ENCODE measurements around the gene CLPTM1L.

Gene CLPTM1L

DNA sequence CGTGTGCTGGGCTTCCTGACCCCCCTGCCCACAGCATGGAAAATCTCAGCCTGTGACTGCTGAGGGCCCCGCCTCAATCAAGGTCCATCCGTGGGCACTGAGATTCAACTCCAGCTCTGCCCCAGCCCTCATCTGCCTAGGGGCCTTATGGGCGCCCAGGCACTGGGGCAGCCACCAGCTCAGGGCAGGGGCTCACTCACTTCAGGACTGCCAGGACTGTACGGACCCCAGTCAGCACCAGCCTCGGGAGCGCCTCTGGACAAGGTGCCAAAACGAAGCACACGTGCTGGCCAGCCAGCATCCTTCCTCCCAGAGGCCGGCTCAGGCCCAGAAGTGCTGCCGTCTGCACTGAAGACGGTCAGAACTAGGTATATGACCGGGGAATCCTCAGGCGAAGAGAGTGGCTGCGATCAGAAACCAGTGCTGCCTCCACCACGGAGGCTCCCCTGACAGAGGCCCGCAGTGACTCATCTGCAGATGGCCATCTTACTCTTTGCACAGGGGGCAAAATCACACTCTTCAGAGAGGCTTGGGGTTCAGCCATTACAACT, 19.6 kb downstream of the CLPTM1L start:
- no peak for DNase-seq

DNA sequence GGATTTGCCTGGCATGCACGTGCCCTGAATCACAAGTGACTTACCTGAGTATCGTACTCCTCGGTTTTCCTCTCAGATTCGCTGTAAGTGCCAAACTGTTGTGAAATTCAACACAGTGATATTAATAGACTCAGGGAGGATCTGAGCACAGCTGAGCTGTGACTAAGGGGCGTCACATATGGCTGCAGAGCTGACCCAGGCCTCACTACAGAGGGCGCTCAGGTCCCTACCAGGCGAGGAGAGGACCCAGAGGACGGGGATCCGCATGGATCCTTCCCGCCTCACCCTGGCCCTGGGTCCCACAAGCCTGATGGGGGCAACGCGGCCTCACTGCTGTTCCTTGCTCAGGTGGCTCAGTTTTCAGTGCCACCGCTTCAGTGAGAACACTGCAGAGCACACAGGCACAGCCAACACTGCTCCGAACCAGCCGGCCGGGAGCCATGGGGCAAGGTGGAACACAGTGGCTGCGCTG, 20.1 kb downstream of the CLPTM1L start:
- no peak for DNase-seq

DNA sequence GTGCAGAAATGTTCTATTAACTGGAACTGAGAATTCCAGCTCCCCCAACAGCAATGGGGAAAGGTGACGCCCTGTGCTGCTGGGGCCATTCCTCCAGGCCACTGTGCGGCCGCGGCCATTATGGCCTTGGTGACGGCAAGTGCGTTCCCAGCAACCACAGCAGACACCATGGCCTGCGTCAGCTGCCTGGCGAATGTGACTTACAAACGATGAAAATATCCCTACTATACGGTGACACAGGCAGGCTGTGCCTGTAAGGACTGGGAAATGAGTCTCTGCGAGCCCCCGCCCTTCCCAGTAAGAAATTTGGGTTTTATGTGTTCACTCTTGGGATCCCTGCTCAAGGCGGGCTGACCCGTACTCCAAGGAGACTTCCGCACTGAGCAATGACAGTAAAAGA, 20.6 kb downstream of the CLPTM1L start:
- DNase-seq: no peak

DNA sequence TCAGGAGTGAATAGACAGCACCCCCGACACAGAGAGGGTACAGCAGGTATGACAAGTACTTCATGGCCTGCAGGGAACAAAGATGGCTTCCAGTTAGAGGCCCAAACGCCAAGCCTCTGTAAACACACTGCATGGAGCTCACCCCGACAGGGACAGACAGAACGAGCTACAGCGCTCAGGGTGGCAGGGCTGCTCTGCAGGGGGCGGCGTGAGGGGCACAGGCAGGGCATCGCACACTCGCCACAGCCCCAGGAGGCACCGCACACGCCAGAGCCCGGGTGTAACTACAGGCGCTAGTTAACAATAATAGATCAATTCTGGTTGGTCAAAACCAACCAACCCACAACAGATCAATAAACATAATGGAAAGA, 21.1 kb downstream of the CLPTM1L start:
- DNase-seq: no peak

DNA sequence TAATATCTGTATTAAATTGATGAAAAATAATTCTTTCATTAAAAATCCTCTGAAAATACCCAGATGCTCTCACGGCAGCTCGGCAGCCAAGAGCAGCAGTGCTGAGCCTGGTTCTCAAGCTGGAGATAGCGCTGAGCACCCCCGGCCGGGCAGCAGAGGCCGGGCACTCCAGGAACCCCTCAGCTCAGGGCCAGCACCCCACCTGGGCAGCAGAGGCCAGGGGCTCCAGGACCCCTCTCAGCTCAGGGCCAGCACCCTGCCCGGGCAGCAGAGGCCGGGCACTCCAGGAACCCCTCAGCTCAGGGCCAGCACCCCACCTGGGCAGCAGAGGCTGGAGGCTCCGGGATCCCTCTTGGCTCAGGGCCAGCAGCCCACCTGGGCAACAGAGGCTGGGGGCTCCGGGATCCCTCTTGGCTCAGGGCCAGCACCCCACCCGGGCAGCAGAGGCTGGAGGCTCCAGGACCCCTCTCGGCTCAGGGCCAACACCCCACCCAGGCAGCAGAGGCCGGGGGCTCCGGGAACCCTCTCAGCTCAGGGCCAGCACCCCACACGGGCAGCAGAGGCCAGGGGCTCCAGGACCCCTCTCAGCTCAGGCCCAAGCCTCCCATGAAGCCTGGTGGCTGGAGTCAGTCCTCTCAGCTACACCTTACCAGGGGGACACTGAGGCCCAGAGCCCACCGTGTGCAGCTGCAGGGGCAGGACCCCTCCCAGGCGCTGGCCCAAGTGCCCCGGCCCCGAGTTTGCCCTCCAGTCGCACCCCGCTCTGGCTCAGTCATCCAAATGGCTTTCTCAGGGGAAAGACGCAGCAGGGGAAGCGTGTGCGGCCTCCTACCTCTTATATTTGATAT, 21.7 kb downstream of the CLPTM1L start:
- no peak for DNase-seq

DNA sequence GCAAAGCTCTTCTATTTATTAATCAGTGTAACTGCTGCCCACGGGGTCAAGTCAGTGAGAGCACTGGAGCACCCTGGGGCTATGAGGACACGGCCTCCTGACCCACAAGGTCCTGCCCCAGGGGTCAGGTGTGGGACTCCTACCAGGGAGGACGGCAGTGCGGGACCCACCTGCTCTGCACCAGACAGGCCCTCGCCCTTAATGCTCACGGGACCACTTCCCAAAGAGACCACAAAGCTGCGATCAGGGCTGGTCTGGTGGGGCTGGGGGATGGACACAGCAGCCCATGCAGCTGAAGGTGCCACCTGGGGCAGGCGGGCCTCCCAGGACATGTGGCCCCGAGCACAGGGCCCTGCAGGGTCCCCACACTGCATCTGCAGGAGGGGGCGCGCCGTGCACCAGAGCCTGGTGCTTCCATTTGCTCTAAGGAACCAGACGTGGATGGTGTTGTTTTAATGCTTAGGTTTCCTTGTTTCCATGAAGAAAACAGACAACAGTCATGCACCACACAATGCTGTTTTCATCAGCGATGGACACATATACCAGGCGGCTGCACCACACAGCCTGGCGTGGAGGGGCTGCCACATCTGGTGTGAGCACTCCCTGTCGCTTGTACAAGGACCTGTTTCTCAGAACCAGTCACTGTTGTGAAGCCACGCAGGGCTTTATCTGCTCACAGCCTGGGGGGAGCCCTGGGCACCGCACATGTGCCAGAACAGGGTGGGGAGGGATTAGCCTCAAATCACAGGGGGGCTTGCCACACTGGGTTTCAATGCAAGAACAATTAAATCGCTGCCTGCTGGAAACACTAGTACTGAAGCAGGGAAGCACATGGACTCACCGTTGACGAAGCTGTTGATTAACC, 22.6 kb downstream of the CLPTM1L start:
- no peak for DNase-seq

DNA sequence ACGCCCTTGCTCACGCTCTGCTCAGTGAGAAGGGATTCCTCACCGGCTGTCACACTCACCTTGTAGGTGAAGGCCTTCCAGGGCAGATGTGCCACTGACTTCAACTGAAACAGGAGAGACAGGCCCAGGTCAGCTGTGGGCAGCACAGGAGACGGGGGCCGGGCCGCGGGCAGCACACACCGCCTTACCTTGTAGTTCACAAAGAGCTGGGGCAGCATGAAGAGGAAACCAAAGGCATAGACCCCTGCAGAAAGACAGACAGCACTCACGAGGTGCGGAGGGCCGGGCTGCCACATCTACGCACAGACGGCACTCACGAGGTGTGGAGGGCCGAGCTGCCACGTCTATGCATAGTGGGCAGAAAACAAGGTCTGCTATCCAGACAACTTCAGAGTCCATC, 23.3 kb downstream of the CLPTM1L start:
- DNase-seq: no peak

DNA sequence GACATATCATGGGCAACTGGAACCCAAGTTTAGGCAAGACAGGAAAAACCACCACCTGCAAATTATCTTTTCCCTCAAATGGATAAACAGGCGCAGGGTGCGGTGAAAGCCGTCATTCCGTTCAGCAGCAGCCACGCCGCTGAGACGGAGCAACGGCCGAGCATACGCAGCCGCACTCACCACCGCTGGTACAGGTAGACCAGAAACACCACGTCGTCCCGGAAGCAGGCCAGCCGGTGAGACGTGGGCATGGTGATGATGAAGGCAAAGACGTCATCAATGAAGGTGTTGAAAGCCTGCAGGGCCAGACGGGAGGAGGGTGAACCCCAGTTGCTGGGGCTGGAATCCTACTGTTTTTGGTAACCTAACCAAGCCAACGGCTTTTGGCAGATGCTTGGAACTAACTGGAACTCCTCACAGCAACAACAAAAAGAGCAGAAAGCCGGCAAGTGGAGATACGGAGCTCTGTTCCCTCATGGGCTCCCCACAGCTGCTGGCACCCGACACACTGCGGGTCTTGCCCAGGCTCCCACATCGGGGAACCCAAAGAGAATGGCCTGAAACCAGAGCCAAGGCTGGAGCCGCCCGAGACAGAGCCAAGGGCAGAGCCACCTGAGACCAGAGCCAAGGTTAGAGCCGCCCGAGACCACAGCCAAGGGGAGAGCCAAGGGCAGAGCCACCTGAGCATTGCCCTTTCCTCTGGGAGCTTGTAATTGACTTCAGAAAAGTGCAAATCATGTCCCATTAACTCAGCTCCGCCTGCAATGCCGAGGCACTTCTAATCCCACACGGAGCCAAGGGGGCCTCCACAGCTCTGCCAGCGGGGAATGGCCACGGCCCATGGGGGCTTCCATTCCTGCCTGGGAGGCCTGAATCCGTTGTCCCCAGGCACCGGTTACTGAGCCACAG, 24.2 kb downstream of the CLPTM1L start:
- DNase-seq: no peak

DNA sequence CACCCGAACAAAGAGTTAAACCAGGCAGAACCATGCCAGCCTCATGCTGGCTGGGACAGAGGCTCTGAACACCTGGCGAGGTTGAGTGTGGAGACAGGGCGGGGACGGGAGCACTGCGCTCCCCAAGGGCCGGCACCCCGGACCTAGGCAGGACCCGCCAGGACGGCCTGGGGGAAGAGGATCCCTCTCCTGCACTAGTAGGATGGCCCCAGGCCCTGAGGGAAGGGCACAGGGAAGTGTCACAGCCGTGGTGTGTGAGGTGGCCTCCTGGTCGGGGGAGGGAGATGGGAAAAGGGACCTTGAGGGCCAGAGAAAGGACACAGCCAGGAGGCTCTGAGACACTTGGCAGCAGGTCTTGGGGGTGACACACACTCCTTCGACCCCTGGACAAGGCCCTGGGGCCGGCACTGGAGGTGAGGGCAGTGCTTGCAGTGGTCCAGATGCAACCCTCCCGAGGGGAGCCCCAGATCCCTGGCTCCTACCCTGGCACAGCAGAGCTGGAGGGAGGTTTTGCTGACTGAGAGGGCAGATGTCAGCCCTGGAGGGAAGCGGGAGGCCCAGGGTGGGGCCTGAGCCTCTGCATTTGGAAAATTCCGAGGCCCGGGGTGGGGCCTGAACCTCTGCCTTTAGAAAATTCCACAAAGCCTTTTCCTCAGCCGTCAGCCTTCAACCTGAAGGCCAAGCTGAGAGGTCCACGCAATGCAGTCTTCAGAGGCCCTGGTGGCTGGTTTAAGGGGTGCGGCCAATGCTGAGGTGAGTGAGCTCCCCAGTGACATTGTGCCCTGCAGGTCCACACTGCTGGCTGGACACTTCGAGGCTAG, 25.3 kb downstream of the CLPTM1L start:
- no peak for DNase-seq

DNA sequence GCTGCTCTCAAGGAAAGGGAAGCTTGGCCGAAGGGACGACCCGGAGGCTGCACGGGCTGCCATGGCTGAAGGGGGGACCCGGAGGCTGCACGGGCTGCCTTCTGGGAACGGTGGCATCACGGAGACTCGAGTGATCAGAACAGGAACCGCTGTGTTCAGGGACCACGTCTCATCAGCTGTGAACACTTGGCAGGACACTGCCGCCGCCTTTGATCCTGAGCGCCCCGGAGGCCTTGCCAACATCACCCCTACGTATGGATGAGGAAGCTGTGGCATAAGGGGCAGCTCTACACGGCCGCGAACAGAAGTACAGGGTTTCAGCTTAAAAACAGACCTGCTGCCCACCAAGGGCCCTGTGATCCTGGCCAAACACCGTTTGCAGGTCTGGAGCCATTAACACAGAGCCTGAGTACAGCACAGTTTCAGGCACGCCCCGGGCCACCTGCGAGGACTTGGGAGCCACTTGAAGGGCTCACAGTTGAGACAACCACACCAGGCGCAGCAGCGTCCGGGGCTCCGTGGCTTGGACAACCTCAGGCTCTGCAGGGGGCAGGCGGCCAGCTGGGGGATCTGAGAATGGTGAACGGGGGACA, 26.1 kb downstream of the CLPTM1L start:
- no peak for DNase-seq

DNA sequence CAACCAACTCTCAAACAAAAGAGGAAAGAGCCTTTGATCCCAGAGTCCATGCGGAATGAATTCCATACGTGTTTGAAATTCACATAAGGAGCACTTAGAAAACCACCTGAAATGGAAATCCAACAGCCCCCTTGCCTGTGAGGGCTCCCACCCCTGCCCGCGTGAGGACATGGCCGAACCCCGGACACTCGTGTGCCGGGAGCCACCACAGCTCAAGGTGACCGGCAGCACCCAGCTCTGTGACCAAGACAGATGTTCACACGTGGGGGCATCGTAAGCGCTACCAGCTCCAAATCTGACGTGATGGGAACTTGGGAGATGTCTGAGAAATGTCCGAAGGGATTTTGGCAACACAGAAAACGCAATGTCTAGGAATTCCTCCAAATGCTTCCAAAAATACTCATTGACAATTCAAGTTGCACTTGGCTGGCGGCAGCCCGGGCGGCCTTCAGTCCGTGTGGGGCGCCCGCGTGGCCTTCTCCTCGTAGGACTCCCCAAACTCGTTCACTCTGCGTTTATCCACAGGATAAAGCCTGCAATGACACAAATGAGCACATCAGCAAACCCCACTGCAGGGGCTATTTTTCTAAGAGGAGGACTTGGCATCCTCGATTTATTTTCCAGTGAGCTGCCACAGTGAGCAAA, 26.9 kb downstream of the CLPTM1L start:
- DNase-seq: no peak

DNA sequence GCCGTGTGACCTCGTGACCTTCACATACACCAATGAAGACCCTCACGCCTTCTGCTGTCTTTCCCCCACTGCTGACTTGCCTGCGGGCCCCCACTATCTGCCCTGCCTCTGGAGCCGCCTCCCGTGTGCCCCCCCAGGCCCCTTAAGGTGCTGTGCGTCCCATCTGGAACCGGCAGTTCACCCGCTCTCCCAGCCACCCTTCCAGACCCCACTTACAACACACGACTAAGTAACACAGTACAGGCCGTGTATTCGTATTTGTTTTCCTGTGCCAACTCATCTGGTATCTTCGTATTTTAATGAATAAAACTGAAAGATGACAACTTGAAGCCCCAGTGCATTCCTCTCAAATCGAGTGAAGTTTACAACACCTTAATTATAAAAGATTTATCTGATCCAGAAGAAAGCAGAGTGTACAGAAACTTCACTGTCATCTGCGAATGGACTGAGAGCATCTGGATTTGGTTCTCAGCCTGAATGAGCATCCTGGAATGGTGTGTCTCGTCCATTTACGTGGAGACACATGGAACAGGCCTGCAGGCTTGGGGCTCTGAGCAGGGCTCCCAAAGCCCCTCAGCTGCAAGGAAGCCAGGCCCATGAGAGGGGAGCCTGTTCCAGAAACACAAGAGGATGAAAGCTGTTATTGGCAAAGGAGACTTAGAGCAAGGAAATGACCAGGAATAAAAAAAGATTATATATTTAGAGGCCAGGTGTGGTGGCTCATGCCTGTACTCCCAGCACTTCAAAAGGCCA, 28.1 kb downstream of the CLPTM1L start:
- peak; percentile 41 for DNase-seq

DNA sequence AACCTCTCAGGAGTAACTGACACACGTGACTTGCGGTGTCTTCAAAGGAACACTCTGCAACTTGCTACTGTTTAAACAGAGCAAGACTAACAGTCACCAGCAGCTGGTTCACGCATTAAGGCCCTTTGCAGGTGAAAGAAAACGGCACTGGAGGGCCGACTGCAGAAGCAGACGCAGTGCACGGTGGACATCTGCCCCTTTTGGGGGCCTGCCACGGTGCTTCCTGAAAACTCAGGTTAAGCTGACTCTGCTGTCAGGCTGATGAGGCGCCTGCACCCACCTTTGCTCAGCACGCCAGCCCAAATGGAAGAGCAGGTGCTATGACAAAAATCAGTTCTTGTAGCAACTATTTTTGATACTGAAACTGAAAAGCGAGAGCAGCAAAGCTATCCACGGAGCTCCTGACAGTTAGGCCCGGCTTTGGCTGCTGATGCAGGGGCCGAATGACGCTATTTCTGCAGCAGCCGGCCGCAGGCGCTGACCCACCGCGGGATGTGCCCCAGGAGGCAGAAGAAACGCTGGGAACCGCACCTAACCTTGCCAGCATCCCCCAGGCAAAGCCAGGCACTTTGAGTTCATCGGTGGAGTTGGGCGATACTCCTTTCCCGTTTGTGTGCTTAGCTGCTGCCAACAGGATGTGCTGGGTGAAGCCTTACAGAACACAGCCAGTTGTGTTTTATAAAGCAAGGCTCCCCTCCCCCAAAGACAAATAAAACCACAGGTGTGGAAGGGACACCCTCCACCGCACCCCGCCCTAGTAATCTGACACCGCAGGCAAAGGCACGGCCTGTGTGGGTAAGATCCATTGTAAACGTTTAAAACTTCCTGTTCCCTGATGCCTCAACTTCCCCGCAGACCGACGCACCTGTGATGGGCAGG, 29.0 kb downstream of the CLPTM1L start:
- DNase-seq: peak; percentile 99

DNA sequence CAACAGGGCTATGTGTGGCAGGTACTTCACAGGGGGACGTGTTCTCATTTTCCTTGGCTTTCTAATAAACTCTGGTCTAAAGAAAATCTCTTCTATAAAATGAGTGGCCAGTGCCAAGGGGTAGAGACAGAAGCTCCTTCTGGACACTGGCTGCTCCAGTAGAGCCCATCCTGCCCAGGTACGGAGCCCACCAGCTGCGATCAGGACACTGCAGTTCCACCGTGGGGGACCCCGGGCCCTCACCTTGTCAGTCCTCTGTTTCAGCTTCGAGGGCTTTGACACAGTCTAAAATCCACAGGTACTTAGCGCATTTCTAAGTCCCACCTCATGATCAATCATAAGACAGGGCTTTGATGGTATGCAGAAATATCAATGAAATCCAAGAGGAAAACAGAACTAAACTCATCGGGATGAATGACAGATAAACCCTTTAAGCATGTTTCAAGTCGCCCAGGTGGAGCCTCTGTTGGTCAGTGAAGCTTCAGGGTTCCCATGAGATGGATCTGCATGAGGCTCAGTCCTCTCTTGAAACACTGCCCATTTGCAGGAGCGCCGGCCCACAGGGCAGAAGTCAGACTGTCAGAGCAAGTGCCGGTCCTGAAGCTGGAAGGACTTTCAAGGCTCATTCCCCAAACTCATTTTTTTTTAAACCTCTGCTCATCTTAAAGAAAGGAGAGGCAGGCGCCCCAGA, 29.7 kb downstream of the CLPTM1L start:
- no peak for DNase-seq

DNA sequence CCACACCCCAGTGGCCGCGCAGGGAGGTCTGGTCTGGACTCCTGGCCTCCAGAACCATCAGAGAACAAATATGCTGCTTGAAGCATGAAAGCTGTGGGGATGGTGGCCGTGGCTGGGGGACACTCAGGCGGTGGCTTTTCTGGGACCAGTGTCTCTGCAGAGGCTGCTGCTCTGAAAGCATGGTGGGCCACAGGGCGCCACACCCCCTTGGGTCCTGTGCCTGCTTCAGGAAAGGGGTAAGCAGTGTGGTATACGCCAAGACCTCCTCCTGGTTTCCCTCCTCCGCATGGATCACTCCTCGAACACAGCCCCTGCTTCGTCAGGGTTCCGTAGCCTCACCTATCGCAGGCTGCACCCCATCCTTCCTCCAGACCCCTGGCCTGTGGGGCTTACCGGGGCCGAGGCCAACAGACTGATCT, 30.3 kb downstream of the CLPTM1L start:
- no peak for DNase-seq

DNA sequence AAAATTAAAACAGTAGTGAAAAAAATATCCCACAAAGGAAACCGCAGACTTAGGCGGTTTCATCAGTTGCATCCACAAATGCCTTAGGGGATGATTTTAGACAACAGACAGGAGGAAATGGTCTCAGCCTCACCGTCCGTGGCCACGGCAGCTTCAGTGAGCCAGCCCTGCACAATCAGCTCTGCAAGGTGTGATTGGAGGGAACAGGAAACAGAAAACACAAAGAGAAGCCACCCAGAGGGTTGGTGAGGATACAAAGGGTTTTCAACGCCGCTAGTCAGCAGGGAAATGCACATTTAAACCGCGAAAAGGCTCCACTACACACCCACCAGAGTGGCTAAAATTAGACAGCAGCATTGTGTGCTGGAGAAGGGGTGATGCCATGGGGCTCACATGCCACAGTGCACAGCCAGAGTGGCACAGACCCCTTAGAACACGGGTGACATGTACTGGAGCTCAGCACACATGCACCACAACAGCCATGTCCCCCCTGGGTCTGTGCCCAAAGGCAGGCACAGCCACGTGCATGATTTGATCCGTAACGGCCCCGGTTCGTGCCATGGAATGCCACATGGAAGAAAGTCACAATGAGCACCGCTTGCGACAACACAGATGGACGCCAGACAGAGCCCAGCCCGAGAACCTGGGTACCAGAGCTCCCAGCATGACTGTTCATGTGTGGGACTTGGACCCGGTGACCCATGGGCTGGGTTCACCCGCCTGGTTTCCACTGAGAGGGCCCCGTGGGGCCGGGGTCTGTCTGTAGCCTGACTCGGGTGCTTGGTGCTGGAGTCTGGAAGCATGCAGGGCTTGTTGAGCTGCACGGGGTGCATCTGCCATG, 31.7 kb downstream of the CLPTM1L start:
- DNase-seq: peak; percentile 74

DNA sequence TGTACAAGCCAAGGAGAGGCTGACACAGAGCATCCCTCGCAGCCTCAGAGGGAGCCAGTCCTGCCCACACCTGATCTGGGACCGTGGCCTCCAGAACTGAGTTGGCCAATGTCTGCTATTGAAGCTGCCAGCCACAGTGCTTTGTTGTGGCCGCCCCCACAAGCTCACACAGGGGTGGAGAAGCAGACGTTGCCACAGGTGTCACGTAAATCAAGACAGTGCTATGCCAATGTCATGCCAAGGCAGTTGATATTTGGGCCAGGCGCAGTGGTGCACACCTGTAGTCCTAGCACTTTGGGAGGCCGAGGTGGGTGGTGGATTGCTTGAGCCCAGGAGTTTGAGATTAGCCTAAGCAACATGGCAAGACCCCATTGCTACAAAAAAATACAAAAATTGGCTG, 32.7 kb downstream of the CLPTM1L start:
- no peak for DNase-seq

Measured in NCI-H69 (cell line).